GM19043 (cell line): ENCODE measurements around the gene NCBP2.

Experiments used
- ATAC-seq: cut with Tn5 transposase; IDR thresholded peaks from one replicate; pipeline ENCODE4 v1.9.1; 2021; ENCODE audit warnings: low read depth; ENCODE audit not compliant: unreplicated experiment

NCBP2 gene

DNA sequence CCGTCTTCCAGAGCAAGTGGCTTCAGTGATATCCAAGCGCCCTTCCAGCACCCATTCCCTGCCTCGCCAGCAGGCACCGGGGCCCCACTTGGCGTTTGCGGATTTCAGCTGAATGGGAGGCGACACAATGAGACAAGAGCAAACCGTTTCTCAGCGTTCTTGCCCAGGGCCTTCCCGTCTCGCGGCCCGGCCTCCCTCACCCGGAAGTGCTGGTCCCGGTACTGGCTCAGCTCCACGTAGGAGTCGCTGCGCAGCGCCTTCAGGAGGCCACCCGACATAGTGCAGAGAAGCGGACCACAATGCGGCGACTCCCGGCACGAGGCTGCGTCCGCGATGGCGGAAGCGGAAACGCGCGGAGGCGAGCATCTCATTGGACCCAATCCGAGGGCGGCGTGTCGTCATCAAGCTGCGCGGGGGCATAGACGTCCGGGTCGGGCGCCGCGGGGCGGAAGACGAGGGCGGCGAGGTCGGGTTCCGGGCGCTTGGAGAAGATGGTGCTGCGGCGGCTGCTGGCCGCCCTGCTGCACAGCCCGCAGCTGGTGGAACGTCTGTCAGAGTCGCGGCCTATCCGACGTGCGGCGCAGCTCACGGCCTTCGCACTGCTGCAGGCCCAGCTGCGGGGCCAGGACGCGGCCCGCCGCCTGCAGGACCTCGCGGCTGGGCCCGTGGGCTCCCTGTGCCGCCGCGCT lies at the start of gene NCBP2:
TSS of gene NCBP2 (minus strand) at position 303 of the 689 bp plus-strand sequence. CDS start at position 278, 25 bp downstream.
- peak; percentile 83 for ATAC-seq

DNA sequence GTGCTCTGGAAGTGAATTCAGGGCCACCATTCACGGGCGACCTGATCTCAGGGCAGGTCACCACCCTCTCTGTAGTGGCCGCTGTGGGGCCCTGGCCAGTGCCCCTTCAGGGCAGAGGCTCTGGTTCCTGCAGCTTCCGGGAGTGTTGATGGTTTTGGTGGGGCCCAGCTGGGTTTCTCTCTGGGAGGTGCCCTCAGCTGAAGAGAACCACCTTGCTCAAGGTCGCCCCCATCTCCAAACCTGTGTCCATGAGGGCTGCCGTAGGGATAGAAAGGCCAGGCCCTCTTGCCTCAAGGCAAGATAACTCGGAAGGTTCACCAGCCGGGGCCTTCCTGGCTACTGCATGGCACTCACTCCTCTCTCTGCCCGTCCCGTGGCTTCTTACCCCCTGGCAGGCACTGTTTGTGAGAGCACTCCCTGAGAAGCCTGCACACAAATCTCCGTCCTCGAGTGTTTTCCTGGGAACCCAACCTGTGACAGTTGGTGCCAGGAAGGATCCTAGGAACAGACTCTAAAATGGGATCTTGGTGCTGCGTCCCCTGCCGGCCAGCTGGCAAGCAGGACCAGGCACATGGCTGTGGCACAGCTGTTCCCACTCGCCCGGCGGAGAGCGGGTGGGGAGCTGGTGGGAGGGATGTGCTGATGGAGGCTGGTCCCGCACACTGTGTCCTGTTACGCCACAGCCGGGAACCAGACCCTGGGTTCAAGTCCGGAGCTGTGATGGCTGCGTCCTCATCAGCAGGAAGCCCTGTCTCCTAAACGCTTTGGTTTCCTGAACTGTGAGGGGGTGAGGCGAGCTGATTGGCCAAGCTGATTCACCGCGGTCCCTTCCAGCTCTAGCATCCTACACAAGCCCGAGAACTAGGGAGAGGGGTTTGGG lies 49.5 kb upstream of the NCBP2 start:
- no peak for ATAC-seq

DNA sequence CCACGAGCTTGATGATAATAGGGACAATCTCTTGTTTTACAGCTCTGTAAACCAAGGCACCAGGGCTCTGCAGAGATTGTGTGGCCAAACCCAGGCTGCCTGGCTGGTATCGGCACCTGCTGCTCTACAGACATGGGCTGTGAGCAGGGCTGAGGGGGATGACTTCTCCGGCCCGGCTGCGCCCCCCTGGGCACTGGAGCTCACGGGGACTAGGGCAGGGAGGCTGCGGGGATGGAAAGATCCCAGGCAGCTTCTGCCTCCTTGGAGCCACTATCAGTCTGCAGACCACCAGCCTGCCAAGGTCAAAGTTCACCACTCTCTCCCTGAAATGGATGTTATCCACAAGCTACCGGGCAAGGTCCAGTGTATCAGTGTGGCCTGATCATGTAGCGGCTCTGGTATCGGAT lies 48.3 kb upstream of the NCBP2 start:
- no peak for ATAC-seq

DNA sequence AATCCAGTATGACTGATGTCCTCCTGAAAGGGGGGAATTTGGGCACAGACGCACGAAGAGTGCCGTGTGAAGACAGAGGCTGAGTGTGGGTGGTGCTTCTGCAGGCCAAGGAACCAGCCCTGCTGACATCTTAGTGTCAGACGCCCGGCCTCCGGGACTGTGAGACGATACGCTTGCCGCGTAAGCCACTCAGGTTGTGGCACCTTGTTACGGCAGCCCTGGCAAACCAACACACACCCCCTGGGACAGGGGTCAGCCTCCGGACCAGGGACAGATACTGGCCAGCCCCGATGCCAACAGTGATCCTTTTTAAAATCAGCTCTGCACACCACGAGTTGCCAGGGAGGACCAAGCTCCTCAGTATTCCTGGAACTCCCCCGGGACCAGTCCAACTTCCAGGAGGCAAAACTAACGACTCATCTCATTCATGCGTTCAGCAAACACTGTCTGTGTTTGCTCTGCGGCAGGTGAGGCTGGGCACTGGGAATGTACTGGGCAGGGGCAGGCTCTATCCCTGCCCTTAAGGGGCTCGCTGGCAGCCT lies 47.5 kb upstream of the NCBP2 start:
- ATAC-seq = no peak

DNA sequence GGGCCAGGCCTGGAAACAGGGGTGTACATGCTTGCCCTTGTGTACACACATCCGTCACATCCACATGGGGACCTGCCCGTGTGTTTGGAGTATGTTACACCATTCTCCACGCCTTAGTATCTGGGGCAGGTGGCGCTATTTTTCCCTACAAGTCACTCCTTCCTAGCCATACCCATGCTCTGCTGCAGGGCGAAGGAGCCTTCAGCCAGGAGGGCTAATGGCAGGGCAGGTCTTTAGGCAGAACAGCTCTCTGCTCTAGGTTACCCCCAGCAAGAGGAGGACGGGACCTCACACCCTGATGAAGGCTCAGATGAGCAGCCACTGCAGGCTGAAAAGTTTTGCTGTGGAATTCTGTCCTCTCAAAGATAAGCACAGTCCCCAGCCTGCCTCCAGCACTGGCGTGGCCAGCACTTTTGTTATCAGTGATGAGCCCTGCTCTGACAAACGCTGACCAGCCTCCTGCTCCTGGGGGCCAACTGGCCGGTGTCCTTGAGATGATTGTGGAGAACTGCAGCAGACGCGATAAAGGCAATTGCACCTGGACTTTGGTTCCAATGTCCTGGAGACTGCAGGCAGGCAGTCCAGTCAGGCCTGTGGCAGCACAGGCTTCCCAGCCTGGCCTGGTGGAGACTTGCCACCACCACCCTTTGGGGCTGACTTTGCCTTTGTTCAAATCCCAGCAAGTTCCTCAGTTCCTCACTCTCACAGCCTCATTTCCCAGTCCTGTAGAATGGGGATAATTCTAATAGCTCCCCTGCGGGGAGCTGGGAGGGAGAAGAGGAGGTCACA lies 46.1 kb upstream of the NCBP2 start:
- ATAC-seq = no peak

DNA sequence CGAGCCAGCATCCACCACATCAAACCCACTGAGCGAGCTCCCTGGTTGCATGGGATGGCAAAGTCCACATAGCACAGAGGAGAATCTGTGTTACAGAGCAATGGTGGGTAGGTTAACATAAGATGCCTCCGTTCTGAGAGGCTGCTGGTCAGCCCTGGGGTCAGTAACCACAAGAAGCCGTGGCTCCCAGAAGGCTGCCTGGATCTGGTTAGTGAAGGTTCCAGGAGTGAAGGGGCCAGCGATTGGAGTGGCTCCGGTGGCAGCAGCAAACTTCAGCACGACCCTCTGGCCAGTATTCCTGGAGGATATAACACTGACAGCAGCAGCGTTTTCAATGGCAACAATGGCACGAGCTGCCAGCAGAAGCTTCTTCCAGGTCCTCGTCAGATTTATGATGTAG lies 44.7 kb upstream of the NCBP2 start:
- ATAC-seq = no peak

DNA sequence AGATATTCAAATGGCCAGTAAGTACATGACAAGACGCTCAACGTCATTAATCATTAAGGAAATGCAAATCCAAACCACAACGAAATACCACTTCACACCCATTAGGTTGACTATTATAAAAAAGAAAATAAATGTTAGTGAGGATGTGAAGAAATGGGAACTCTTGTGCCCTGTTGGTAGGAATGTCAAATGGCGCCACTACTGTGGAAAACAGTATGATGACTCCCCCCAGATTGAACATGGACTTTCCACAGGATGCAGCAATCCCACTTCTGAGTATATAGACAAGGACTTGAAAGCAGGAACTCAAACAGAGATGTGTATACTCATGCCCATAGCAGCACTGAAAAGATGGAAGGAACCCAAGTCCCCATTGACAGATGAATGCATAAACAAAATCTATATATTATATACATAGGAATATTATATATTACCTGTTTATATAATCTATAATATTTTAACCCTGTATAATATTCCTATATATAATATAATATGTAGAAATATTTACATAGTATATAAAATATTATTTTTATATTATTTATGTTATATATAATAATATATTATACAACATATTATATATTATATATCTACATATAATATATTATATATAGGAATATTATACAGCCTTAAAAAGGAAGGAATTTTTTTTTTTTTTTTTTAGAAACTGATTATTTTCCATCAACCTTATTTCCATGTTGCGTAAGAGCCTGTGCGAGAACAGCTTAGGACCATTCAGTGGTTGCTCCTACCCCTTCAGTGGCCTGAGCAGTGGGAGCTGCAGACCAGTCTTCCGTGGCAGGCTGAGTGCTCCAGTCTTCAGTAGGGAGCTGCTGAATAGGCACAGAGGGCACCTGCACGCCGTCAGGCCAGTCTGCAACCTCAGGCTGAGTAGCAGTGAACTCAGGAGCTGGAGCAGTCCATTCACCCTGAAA lies 43.9 kb upstream of the NCBP2 start:
- no peak for ATAC-seq

DNA sequence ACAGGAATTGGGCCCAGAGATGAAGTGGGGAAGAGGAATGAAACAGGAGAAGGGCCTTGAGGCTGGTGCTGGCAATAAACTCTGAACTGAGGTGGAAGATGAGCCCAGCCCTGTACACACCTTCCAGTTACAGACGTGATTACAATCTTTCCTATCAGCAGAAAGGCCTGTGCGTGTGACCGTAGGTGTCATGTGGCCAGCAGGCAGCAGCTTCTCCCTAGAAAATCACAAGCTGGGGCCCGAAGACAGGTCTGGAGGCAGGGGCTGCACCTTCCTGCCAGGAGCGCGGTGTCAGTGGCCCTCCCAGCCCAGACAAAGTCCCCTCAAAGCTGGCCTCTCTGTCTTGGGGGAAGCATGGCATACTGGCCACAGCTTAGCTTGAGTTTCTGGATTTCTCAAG lies 43.0 kb upstream of the NCBP2 start:
- no peak for ATAC-seq

DNA sequence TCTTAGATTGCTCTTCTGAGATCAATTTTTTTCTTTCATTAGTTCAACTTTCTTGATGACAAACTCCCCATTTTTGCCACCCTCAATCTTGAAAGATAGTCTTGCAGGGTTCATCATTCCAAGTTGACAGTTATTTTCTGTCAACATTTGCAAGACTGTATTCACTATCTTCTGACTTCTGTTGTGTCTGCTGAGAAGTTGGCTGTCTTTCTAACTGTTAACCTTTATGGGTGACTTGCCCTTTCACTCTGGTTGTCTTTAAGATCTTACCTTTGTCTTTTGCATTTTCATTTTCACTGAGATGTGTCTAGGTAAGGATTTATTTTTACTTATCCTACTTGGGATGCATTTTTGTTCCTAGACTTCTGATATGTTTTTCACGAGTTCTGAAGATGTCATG lies 40.9 kb upstream of the NCBP2 start:
- ATAC-seq = no peak

DNA sequence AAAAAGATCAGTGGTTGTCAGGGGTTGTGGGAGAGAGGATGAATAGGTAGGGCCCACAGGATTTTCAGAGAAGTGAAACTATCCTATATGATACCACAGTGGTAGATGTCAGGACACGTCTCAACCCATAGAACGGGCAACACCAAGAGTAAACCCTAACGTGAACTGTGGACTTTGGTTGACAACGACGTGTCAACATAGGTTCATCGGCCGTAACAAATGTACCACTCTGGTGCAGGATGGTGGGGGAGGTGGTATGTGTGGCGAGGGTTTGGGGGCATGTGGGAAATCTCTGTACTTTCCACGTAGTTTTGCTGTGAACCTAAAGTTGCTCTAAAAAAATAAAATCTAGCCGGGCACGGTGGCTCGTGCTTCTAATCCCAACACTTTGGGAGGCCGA lies 39.3 kb upstream of the NCBP2 start:
- no peak for ATAC-seq

DNA sequence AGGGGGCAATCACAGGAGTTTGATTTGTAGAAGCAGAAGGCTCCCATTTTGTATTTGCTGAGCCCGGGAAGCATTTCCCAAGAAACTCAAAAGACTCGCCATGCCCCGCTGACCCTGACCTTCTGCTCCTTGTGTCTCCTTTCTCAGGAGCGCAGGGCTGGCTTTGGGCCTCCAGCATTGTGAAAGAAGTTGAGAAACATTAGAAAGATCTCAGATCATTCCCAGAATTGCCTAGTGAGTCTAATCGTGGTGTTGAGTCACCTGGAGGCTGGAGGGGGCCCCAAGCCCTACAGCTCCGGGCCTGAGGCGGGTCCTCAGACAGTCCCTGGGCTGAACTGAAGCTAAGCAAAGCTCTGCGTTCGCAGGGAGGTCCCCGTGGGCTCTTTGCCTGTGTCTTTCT lies 37.2 kb upstream of the NCBP2 start:
- no peak for ATAC-seq

DNA sequence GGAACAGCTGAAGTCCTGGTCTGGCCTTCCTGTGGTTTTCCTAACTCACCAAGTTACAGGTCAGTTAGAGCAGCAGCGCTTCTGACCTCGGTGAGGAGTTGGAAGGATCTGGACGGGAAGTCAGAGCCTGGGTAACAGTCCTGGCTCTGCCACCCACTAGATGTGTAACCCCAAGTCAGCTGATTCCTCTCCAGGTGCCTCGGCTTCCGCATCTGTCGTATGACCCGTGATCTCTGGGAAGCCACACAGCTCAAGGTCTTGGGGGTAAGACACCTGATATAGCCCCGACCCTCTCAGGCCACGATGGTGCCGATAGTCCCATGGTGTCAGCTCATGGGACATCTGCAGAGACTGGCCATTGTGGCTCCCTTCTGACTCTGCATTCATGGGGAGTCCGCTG lies 34.6 kb upstream of the NCBP2 start:
- ATAC-seq = no peak

DNA sequence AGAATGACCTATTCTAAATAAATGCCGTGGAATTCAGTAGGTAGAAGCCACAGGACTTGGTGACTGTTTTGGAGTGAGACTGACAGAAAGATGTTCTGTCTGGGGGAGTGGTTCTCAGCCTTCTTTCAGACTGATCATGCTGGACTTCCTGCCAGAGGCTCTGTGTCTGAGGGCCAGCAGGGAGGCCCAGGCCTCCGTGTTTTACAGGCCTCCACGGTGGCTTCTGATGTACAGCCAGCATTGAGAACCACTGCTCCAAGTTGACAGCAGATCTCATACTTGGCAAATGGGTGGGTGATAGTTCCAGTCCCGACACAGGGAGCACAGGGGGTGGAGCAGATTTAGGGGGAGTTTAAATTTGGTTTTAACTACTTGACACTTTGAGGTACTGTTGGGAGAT lies 33.0 kb upstream of the NCBP2 start:
- no peak for ATAC-seq

DNA sequence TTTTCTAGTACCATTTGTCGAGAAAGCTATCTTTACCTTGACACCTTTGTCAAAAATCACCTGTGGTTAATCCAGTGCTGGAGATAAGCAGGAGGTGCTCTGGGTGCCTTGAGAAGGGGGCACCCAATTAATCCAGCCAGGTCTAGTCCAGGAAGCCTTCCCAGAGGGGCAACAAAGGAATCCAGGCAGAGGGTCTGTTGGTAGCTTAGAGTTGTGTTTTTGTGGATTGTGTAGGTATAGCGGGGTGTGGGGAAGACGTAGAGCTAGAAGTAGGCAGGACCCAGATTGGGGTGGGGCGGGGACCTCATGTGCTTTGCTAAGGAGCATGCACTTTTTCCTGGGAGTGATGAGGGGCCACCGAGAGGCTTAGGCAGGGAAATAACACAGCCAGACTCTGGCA lies 32.3 kb upstream of the NCBP2 start:
- ATAC-seq = no peak

DNA sequence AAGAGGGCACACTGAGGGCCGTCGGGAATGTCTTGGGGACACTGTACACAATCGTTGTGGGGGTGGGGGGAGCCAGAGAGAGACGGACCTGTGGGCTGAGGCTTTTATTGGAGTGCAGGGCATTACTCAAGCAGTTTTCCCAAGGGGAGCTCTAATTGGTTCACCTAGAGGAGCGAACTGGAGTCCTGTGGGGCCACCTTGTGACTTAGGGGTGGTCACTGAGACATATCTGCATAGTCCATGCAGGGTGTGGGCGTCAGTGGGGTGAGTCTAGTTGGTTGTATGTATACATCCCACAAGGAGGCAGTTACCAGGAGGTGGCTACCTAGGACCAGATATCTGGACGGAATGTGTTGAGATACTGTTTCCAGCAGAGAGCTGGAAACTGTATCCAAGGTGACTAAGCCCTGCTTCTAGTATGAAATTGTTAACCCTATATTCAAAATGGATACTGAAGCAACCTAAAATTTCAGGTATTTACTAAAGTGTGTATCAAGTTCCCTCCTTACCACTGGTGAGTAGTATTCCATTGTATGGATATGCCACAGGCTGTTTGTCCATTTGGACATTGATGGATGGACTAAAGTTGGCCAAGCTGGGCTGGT lies 28.9 kb upstream of the NCBP2 start:
- no peak for ATAC-seq

DNA sequence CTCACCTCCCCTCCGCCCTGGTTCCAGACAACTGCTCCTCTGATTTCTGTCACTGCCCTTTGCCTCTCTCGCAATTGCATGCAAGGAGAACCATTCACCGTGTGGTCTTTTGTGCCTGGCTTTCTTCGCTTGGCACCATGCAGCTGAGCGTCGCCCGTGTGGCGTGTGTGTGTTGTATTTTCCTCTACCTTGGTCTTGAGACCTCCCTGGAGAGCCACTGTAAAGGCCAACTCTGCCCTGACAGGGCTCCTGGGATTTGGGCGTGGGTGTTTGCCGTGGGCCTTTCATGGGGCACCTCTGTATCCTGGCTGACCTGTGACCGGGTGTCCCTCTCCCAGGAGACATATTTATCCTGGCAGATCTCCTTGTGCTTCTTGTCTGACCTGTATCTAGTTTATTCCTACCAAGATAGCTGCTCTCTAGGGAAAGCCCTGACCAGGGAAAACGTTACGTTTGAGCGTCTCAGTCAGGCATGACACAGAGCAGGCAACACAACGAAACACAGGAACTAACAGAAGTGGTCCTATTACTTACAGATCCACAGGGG lies 28.3 kb upstream of the NCBP2 start:
- ATAC-seq = no peak

DNA sequence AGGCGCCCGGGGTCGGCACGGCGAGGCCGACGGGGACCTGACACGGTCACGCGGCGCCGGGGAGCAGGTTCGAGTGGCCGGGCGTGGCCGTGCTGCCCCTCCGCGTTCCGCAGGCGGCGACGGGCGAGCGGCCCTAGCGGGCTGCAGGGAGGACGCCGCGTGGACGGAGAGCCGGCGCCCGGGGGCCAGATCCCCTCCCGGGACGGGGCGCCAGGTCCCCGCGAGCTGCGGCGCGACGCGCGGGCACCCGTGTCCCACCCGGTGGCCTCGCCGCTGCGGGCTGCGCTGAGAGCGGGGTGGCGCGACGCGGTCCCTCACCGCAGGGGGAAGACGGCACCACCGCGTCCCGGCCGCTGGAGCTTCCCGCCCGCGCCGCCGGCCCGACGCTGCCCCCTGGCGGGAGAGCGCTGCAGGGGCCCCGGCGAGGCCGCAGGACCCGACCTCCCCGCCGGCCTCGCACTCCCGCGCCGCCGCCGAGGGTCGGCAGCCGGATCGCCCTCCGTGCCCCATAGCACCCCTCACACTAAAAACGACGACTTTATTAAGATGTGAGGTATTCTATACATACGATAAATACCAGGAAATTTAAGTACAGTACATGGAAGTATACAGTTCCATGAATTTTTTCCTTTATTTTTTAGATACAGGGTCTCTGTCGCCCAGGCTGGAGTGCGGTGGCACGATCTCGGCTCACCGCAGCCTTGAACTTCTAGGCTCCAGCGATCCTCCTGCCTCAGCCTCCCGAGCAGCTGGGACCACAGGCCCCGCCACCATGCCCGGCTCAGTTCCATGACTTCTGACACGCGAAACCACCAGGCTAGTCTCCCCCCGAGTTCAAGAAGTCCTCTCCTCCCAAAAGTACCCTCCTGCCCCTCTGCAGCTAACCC lies 27.6 kb upstream of the NCBP2 start:
- ATAC-seq = peak; percentile 44

DNA sequence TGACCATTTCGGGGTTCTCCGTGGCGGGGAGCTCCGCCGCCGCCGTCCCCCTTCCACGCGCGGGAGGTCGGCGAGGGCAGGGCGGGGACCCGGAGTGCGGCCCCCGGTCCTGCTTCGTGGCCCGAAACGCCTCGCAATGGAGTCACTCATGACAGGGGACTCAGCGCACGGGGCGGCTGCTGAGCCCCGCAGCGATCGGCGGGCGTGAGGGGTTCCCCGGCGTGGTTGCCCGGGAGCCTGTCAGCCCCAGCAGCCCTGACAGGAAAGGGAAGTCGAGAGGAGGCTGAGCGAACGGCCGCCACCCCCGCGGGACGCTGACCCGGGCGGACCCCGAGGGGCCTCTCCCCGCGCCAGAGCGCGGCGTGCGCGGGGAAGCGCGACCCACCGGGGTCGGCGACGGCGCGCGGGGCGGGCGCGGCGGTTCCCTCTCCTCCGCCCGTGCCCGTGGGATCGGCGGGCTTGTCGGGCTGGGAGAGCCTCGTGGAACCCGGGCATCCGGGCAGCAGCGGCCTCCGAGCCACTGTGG lies 26.9 kb upstream of the NCBP2 start:
- ATAC-seq = peak; percentile 39
